ENCODE measurements around the gene RPL13.

Gene RPL13

GRCh38 chr16:89576153-89577054 is 15.9 kb downstream of the RPL13 start:
- peaks cover 35% of the 10 kb centered on the region for H3K4me1 ChIP-seq (ENCODE audit: control insufficient read depth, low read length)
- no peaks in the 10 kb centered on the region for H3K36me3 ChIP-seq (ENCODE audit: control insufficient read depth, low read length)
- H3K4me3 ChIP-seq (ENCODE audit: low read length): peak overlapping the region; percentile 20; the same call in 1 of the 2 replicates
- H3K27me3 ChIP-seq (ENCODE audit: control insufficient read depth, low read length): peaks cover 5% of the 10 kb centered on the region
- TF ChIP-seq EZH2phosphoT487 (IDR thresholded peaks at IDR 0.05; ENCODE audit: borderline replicate concordance, low read length) (no peak), CTCF (IDR thresholded peaks at IDR 0.05; ENCODE audit: low read depth, low read length, poor library complexity, severe bottlenecking) (no peak)
- H3K27ac ChIP-seq (ENCODE audit: low read depth, low read length): no peak overlapping the region
- H3K9me2 ChIP-seq (replicated peaks; ENCODE audit: control insufficient read depth, low read length): no peaks in the 10 kb centered on the region
- H3K4me2 ChIP-seq (ENCODE audit: low read length): peak overlapping the region; percentile 33
- H3K79me2 ChIP-seq (ENCODE audit: control insufficient read depth, low read length): no peaks in the 10 kb centered on the region
- 0 out of 2 replicates have a peak, but pooled peaks cover 3% of the 10 kb centered on the region for H3F3A ChIP-seq (ENCODE audit: control insufficient read depth, insufficient read depth)
- no peaks in the 10 kb centered on the region for H4K20me1 ChIP-seq (ENCODE audit: control insufficient read depth, insufficient read depth, low read depth, low read length)
- H3K9me3 ChIP-seq (ENCODE audit: control insufficient read depth, insufficient read depth, low read length): peaks cover 10% of the 10 kb centered on the region; the same call in 1 of the 2 replicates

GRCh38 chr16:89577055-89577759 is 16.7 kb downstream of the RPL13 start:
- Histone ChIP-seq H3K27ac (ENCODE audit: low read depth, low read length) (no peak overlapping the region), H3K4me2 (ENCODE audit: low read length) (no peak overlapping the region), H3K36me3 (ENCODE audit: control insufficient read depth, low read length) (no peaks in the 10 kb centered on the region), H3K9me3 (ENCODE audit: control insufficient read depth, insufficient read depth, low read length) (peaks cover 10% of the 10 kb centered on the region; the same call in 1 of the 2 replicates), H3K79me2 (ENCODE audit: control insufficient read depth, low read length) (no peaks in the 10 kb centered on the region), H3K4me3 (ENCODE audit: low read length) (no peak overlapping the region), H3K9me2 (replicated peaks; ENCODE audit: control insufficient read depth, low read length) (no peaks in the 10 kb centered on the region), H4K20me1 (ENCODE audit: control insufficient read depth, insufficient read depth, low read depth, low read length) (no peaks in the 10 kb centered on the region), H3K4me1 (ENCODE audit: control insufficient read depth, low read length) (peaks cover 27% of the 10 kb centered on the region), H3K27me3 (ENCODE audit: control insufficient read depth, low read length) (peaks cover 5% of the 10 kb centered on the region), H3F3A (ENCODE audit: control insufficient read depth, insufficient read depth) (0 out of 2 replicates have a peak, but pooled peaks cover 3% of the 10 kb centered on the region)
- TF ChIP-seq CTCF (IDR thresholded peaks at IDR 0.05; ENCODE audit: low read depth, low read length, poor library complexity, severe bottlenecking) (no peak), EZH2phosphoT487 (IDR thresholded peaks at IDR 0.05; ENCODE audit: borderline replicate concordance, low read length) (no peak)

GRCh38 chr16:89579351-89579750 is 18.9 kb downstream of the RPL13 start:
- H3K9me2 ChIP-seq (replicated peaks; ENCODE audit: control insufficient read depth, low read length): no peaks in the 10 kb centered on the region
- no peak overlapping the region for H3K4me3 ChIP-seq (ENCODE audit: low read length)
- H3K4me1 ChIP-seq (ENCODE audit: control insufficient read depth, low read length): peaks cover 14% of the 10 kb centered on the region
- no peak overlapping the region for H3K27ac ChIP-seq (ENCODE audit: low read depth, low read length)
- 0 out of 2 replicates have a peak, but pooled peaks cover 3% of the 10 kb centered on the region for H3F3A ChIP-seq (ENCODE audit: control insufficient read depth, insufficient read depth)
- H3K36me3 ChIP-seq (ENCODE audit: control insufficient read depth, low read length): no peaks in the 10 kb centered on the region
- H3K4me2 ChIP-seq (ENCODE audit: low read length): no peak overlapping the region
- H3K9me3 ChIP-seq (ENCODE audit: control insufficient read depth, insufficient read depth, low read length): peaks cover 10% of the 10 kb centered on the region; the same call in 1 of the 2 replicates
- peaks cover 5% of the 10 kb centered on the region for H3K27me3 ChIP-seq (ENCODE audit: control insufficient read depth, low read length)
- no peak for TF ChIP-seq EZH2phosphoT487 (IDR thresholded peaks at IDR 0.05; ENCODE audit: borderline replicate concordance, low read length)
- TF ChIP-seq CTCF (IDR thresholded peaks at IDR 0.05; ENCODE audit: low read depth, low read length, poor library complexity, severe bottlenecking): no peak
- no peaks in the 10 kb centered on the region for H3K79me2 ChIP-seq (ENCODE audit: control insufficient read depth, low read length)
- no peaks in the 10 kb centered on the region for H4K20me1 ChIP-seq (ENCODE audit: control insufficient read depth, insufficient read depth, low read depth, low read length)
